Measurements from ENCODE around the gene SLC6A20. TPM values are rescaled to one million over a fixed set of nuclear protein-coding genes. Genes with fewer than 3 reads are reported as not detected.

The SLC6A20 gene
- total RNA-seq, 1 experiment from 2014 or later = 0.09 TPM

- H3K27me3 ChIP-seq (ENCODE audit: insufficient read depth, low read length) = no peaks in the 10 kb centered on the region
- H4K20me1 ChIP-seq (ENCODE audit: control insufficient read depth, insufficient read depth, insufficient read length) = no peaks in the 10 kb centered on the region
- no peak overlapping the region for H3K4ac ChIP-seq (ENCODE audit: low read depth, low read length)
- DNase-seq = no peak
- no peak overlapping the region for H2BK12ac ChIP-seq (ENCODE audit: insufficient read length, low read depth, low read length)
- no peaks in the 10 kb centered on the region for H3K9me3 Mint-ChIP-seq
- no CpG with 5 or more reads among the region's 3 CpGs for WGBS (ENCODE audit: extremely low coverage, insufficient read length, low lambda C conversion rate)
- no peak overlapping the region for H2BK120ac ChIP-seq (ENCODE audit: low read depth, low read length, poor library complexity, severe bottlenecking)
- H3K27ac ChIP-seq (ENCODE audit: insufficient read length, low read depth, low read length) = no peak overlapping the region
- H3K27ac Mint-ChIP-seq = no peak overlapping the region
- H4K5ac ChIP-seq (ENCODE audit: insufficient read length, low read depth, low read length) = no peak overlapping the region
- H3K27me3 Mint-ChIP-seq (ENCODE audit: low read depth) = peaks cover 4% of the 10 kb centered on the region
- H3K4me3 Mint-ChIP-seq = no peak overlapping the region
- H3K18ac ChIP-seq (ENCODE audit: insufficient read length, low read depth, low read length) = no peak overlapping the region
- no peak overlapping the region for H3K9ac ChIP-seq (ENCODE audit: extremely low read depth, insufficient read length, low read length)
- no peak overlapping the region for H2BK15ac ChIP-seq (ENCODE audit: low read depth, low read length)
- H3K56ac ChIP-seq (ENCODE audit: insufficient read length, low read depth, low read length) = no peak overlapping the region
- no peak overlapping the region for H2AK5ac ChIP-seq (ENCODE audit: insufficient read length, low read length)
- no peak overlapping the region for H4K8ac ChIP-seq (replicated peaks; ENCODE audit: insufficient read length, low read depth, low read length)
- H2AFZ ChIP-seq (ENCODE audit: low read length) = no peak overlapping the region
- H3K9me3 ChIP-seq (ENCODE audit: control insufficient read depth, low read depth, low read length) = no peaks in the 10 kb centered on the region
- H3K4me2 ChIP-seq (ENCODE audit: insufficient read depth, insufficient read length, low read length) = no peak overlapping the region
- 0 out of 4 replicates have a peak, but pooled peaks cover 0 to 3% of the 10 kb centered on the region in 2 experiments for H3K4me1 Mint-ChIP-seq
- no peaks in the 10 kb centered on the region for H3K79me2 ChIP-seq (ENCODE audit: insufficient read depth, low read length)
- no peak overlapping the region for H3T11ph ChIP-seq (ENCODE audit: low read length)
- H3K4me1 ChIP-seq (ENCODE audit: insufficient read depth, low read length) = no peaks in the 10 kb centered on the region
- H3K23me2 ChIP-seq (ENCODE audit: insufficient read length, low read depth, low read length, poor library complexity, severe bottlenecking) = no peaks in the 10 kb centered on the region
- H2BK5ac ChIP-seq (ENCODE audit: insufficient read length, low read length) = no peak overlapping the region
- H3K36me3 Mint-ChIP-seq (ENCODE audit: insufficient read depth in 1 of 3, low read depth in 3 of 3) = no peaks in the 10 kb centered on the region
- no peak overlapping the region for H3K14ac ChIP-seq (ENCODE audit: insufficient read depth, low read length)
- no peak overlapping the region for H4K91ac ChIP-seq (ENCODE audit: insufficient read length, low read depth, low read length)
- no peaks in the 10 kb centered on the region for H3K79me1 ChIP-seq (ENCODE audit: insufficient read depth, low read depth, low read length, poor library complexity, severe bottlenecking)
- no peak overlapping the region for H3K23ac ChIP-seq (ENCODE audit: insufficient read length, low read depth, low read length)
- H2BK20ac ChIP-seq (ENCODE audit: low read depth, low read length, poor library complexity, severe bottlenecking) = no peak overlapping the region
- no peak for TF ChIP-seq CTCF (conservative IDR thresholded peaks at IDR 0.05)
Observed at GRCh38 chr3:45806072-45806471, 9.7 kb upstream of the SLC6A20 start.
